CD4-positive, CD25-positive, alpha-beta regulatory T cell (primary cell): ENCODE results near the gene TOMM70. TPM values are rescaled to one million over a fixed set of nuclear protein-coding genes. Genes with fewer than 3 reads are reported as not detected.

Experiments
- ATAC-seq, 2 donors: fragments of 150-1000 bp; cut with Tn5 transposase; one replicate each; pipeline ENCODE4 v1.10.0; 2021; ENCODE audit warnings: low read depth in 2 of 2, moderate number of reproducible peaks in 2 of 2, moderate library complexity in 1 of 2
- DNase-seq, 3 donors: peaks; one replicate each; pipeline versions ENCODE4 v3.0.0 to v3.0.0-alpha.2; 2012 to 2022; ENCODE audit warnings: mixed read lengths in 1 of 3
- H3K27ac ChIP-seq: one replicate; pipeline ENCODE4 v1.7.0; 2013; ENCODE audit warnings: mild to moderate bottlenecking, low read length; ENCODE audit not compliant: insufficient read depth, poor library complexity, severe bottlenecking
- H3K27me3 ChIP-seq: one replicate; pipeline ENCODE4 v1.7.0; 2013; ENCODE audit warnings: low read length; ENCODE audit not compliant: control insufficient read depth, insufficient read depth
- H3K36me3 ChIP-seq: one replicate; pipeline ENCODE4 v1.7.0; 2013; ENCODE audit warnings: mild to moderate bottlenecking, low read length, moderate library complexity; ENCODE audit not compliant: control insufficient read depth, insufficient read depth
- H3K4me1 ChIP-seq: 2 replicates; pipeline ENCODE4 v1.7.0; 2013; ENCODE audit warnings: mild to moderate bottlenecking, low read length; ENCODE audit not compliant: insufficient read depth, control insufficient read depth, poor library complexity, severe bottlenecking
- H3K4me3 ChIP-seq: one replicate; pipeline ENCODE4 v1.7.0; 2013; ENCODE audit warnings: low read depth, mild to moderate bottlenecking, low read length, moderate library complexity
- H3K9me3 ChIP-seq, 2 experiments: 1 replicate in 1 of 2; 2 replicates in 1 of 2; pipeline ENCODE4 v1.7.0; 2013; ENCODE audit warnings: low read length in 2 of 2, mild to moderate bottlenecking in 1 of 2, moderate library complexity in 1 of 2; ENCODE audit not compliant: control insufficient read depth in 2 of 2
- H3K27ac Mint-ChIP-seq, 3 donors: one replicate each; pipeline ENCODE4 v1.8.0; 2020 to 2022; ENCODE audit warnings: mild to moderate bottlenecking in 3 of 3, mixed read lengths in 3 of 3, moderate library complexity in 2 of 3
- H3K27me3 Mint-ChIP-seq: one replicate; pipeline ENCODE4 v1.8.0; 2022; ENCODE audit warnings: mild to moderate bottlenecking, mixed read lengths
- H3K36me3 Mint-ChIP-seq: one replicate; pipeline ENCODE4 v1.8.0; 2020; ENCODE audit warnings: mixed read lengths
- H3K4me1 Mint-ChIP-seq, 4 donors: one replicate each; pipeline ENCODE4 v1.8.0; 2020 to 2022; ENCODE audit warnings: mixed read lengths in 4 of 4, mild to moderate bottlenecking in 1 of 4
- H3K4me3 Mint-ChIP-seq, 4 donors: one replicate each; pipeline ENCODE4 v1.8.0; 2020 to 2022; ENCODE audit warnings: mild to moderate bottlenecking in 4 of 4, mixed read lengths in 4 of 4, moderate library complexity in 3 of 4
- H3K9me3 Mint-ChIP-seq, 7 donors: one replicate each; pipeline ENCODE4 v1.8.0; 2020 to 2022; ENCODE audit warnings: mixed read lengths in 7 of 7, mild to moderate bottlenecking in 3 of 7, moderate library complexity in 2 of 7
- polyA plus RNA-seq, 4 donors: library from polyadenylated mRNA; unstranded; fragments of 300-500 nt; fragmentation: Illumina TruSeq; gene quantifications; one replicate each; pipeline ENCODE4 v1.2.3, GENCODE V29; 2021
- total RNA-seq: library from RNA; stranded (reverse); gene quantifications from one replicate; pipeline ENCODE4 v1.2.3, GENCODE V29; 2022

TOMM70 gene
- total and polyA plus RNA-seq, 5 donors from 2014 or later = 12.4 to 26.0 (median 17.4) TPM

DNA sequence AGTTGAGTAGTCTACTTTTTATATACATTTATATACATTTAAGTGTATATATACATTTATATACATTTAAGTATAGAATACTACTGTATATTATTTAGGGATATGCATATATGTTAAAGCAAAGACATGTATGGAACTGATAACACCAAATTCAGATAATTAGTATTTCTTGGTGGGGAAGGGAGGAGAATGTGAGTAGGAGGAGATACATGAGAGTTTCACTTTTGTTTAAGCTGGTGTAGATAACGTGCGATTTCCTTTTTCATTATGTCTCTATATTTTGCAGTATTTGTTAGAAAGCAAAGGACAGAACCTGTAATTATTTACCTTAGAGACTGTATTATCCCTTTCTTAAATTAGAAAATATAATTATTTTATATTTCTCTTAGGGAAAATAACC lies 83.0 kb downstream of the TOMM70 start:
- Mint-ChIP-seq H3K27ac (peak overlapping the region in 1 of 3 donors; percentile 75), H3K4me3 (no peak overlapping the region), H3K9me3 (no peaks in the 10 kb centered on the region), H3K4me1 (peaks cover 3 to 13% (median 10%) of the 10 kb centered on the region in 4 donors), H3K27me3 (no peaks in the 10 kb centered on the region), H3K36me3 (peaks cover 12% of the 10 kb centered on the region)
- Histone ChIP-seq H3K9me3 (no peaks in the 10 kb centered on the region), H3K4me3 (peak overlapping the region; percentile 43), H3K36me3 (peaks cover 19% of the 10 kb centered on the region), H3K27me3 (no peaks in the 10 kb centered on the region), H3K4me1 (peaks cover 7% of the 10 kb centered on the region), H3K27ac (peak overlapping the region; percentile 20)
- DNase-seq (peak in 2 of 3 donors; percentile 6 to 50), ATAC-seq (no peak)

DNA sequence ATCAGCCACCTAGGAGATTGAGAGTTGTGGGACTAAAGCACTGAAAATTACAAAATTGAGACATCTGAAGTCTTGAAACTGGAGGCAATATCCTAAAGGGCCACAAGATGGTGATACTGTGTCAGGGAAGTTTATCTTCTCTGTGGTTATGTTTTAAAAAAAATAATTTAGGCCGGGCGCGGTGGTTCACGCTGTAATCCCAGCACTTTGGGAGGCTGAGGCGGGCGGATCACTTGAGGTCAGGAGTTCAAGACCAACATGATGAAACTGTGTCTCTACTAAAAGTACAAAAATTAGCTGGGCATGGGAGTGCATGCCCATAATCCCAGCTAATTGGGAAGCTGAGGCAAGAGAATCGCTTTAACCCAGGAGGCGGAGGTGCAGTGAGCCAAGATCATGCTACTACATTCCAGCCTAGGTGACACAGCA lies 84.2 kb downstream of the TOMM70 start:
- Histone ChIP-seq H3K9me3 (no peaks in the 10 kb centered on the region), H3K4me3 (no peak overlapping the region), H3K27ac (peak overlapping the region; percentile 18), H3K27me3 (no peaks in the 10 kb centered on the region), H3K36me3 (peaks cover 27% of the 10 kb centered on the region), H3K4me1 (peaks cover 7% of the 10 kb centered on the region)
- Mint-ChIP-seq H3K4me3 (peak overlapping the region in 2 of 4 donors; percentile 59 to 71), H3K27me3 (no peaks in the 10 kb centered on the region), H3K27ac (peak overlapping the region in 2 of 3 donors; percentile 5 to 51), H3K9me3 (no peaks in the 10 kb centered on the region), H3K4me1 (peaks cover 3 to 13% (median 10%) of the 10 kb centered on the region in 4 donors), H3K36me3 (peaks cover 9% of the 10 kb centered on the region)
- ATAC-seq = peak; percentile 61 to 63
- peak; percentile 18 to 77 (median 54) for DNase-seq

Other genes with a start within 250 kb of the TOMM70 start
- 40.2 TPM for gene TBC1D23, start 140.1 kb downstream of the TOMM70 start, total RNA-seq
- 10 to 100 TPM; 17.8 to 28.3 (median 20.0) TPM for gene TBC1D23, start 140.1 kb downstream of the TOMM70 start, polyA plus RNA-seq
- gene NIT2, start 66.3 kb downstream of the TOMM70 start, total RNA-seq = 26.1 TPM
- 10 to 100 TPM; 35.7 to 49.4 (median 44.9) TPM for gene NIT2, start 66.3 kb downstream of the TOMM70 start, polyA plus RNA-seq
- 0.74 TPM for gene LNP1, start 450 bp upstream of the TOMM70 start, total RNA-seq
- gene LNP1, start 450 bp upstream of the TOMM70 start, polyA plus RNA-seq = 1 to 10 TPM in 1 of 4 donors, under 1 TPM in 3; 0.73 to 2.0 (median 0.91) TPM
- gene TMEM45A, start 91.5 kb upstream of the TOMM70 start, total RNA-seq = 0.39 TPM
- gene TMEM45A, start 91.5 kb upstream of the TOMM70 start, polyA plus RNA-seq = not detected
- not detected for gene ADGRG7, start 208.5 kb upstream of the TOMM70 start, total RNA-seq
- not detected for gene ADGRG7, start 208.5 kb upstream of the TOMM70 start, polyA plus RNA-seq